Measurements from ENCODE around the gene B4GALT4.

B4GALT4 gene

GRCh38 chr3:119237299-119237698 lies 3.4 kb downstream of the B4GALT4 start (continued):
- TF ChIP-seq, protein P1, sequence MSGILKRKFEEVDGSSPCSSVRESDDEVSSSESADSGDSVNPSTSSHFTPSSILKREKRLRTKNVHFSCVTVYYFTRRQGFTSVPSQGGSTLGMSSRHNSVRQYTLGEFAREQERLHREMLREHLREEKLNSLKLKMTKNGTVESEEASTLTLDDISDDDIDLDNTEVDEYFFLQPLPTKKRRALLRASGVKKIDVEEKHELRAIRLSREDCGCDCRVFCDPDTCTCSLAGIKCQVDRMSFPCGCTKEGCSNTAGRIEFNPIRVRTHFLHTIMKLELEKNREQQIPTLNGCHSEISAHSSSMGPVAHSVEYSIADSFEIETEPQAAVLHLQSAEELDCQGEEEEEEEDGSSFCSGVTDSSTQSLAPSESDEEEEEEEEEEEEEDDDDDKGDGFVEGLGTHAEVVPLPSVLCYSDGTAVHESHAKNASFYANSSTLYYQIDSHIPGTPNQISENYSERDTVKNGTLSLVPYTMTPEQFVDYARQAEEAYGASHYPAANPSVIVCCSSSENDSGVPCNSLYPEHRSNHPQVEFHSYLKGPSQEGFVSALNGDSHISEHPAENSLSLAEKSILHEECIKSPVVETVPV (CRISPR knock-in tag; IDR thresholded peaks at IDR 0.05) = no peak
- no peak for TF ChIP-seq ZC3H10 (CRISPR knock-in tag; IDR thresholded peaks at IDR 0.05)
- TF ChIP-seq TOX (CRISPR knock-in tag; IDR thresholded peaks at IDR 0.05; ENCODE audit: borderline replicate concordance) = no peak

DNA sequence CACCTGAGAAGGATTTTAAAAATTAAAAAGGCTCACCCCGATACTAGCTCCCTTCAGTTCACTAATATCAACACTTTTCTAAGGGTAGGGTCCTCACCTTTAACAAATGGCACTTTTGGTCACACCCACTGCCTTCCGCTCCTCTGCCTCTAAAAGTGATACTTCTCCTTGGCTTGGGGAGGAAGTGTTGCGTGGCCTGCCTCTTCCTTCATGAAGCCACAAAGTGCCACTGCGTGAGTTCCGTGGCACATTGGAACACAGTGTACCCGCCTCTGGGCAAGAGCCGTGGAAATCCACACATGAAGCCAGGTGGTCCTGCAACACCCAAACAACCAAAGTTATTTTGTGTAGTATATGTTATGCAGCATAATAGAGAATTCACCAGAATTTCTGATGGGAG lies 3.9 kb downstream of the B4GALT4 start:
- no peak for TF ChIP-seq ISL1 (CRISPR knock-in tag; IDR thresholded peaks at IDR 0.05)
- TF ChIP-seq, protein P2, sequence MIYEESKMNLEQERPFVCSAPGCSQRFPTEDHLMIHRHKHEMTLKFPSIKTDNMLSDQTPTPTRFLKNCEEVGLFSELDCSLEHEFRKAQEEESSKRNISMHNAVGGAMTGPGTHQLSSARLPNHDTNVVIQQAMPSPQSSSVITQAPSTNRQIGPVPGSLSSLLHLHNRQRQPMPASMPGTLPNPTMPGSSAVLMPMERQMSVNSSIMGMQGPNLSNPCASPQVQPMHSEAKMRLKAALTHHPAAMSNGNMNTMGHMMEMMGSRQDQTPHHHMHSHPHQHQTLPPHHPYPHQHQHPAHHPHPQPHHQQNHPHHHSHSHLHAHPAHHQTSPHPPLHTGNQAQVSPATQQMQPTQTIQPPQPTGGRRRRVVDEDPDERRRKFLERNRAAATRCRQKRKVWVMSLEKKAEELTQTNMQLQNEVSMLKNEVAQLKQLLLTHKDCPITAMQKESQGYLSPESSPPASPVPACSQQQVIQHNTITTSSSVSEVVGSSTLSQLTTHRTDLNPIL (CRISPR knock-in tag; IDR thresholded peaks at IDR 0.05; ENCODE audit: low read depth) = no peak
- no peak for ATAC-seq

DNA sequence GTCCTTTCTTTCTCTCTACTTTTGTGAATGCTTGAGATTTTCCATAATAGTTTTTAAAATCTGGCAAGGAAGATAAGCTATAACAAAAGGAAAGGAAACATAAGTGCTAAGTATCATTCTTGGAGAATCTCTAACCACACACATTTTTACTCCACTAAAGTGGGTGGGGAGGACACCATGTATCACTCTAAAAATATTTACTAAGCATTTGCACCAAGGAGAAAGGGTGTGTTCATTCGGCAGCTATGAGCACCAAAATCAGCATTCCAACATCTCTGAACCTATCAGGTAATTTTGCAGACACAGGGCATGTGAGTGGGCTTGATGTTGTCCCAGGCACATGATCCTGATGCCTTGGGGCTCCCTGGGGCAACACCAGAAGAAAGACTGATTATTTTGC lies 5.5 kb downstream of the B4GALT4 start:
- no peak for TF ChIP-seq ISL1 (CRISPR knock-in tag; IDR thresholded peaks at IDR 0.05)
- TF ChIP-seq TCF4 (CRISPR knock-in tag; IDR thresholded peaks at IDR 0.05; ENCODE audit: borderline replicate concordance) = no peak
- TF ChIP-seq, protein P1 (CRISPR knock-in tag; IDR thresholded peaks at IDR 0.05) = no peak
- TF ChIP-seq ZFP3 (CRISPR knock-in tag; IDR thresholded peaks at IDR 0.05) = no peak
- TF ChIP-seq ESRRG (CRISPR knock-in tag; IDR thresholded peaks at IDR 0.05) = no peak
- TF ChIP-seq SNAI2 (CRISPR knock-in tag; IDR thresholded peaks at IDR 0.05) = no peak
- peak; percentile 45; the same call in 2 of the 3 replicates for ATAC-seq

DNA sequence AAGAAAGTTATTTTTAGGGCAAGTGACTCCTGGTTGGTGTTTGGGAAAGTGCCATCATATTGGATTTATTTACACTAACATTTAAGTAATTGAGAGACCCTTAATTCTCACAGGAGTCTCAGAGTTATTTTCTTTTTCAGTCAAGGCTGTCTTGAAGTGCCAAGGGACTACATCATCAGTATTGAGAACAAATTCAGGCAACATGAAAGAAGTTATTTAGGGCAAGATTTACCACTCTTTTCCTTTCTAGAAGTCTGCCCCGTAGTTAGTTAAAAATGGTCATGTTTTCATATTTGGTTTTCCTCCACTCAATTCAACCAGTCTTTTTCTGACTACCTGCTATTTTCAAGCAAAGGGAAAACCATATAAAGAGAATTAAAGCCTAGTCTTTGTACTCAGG lies 6.1 kb downstream of the B4GALT4 start:
- no peak for ATAC-seq
- no peak for TF ChIP-seq ZFP3 (CRISPR knock-in tag; IDR thresholded peaks at IDR 0.05)
- TF ChIP-seq, protein P2 (CRISPR knock-in tag; IDR thresholded peaks at IDR 0.05; ENCODE audit: low read depth) = no peak
- TF ChIP-seq, protein P3, sequence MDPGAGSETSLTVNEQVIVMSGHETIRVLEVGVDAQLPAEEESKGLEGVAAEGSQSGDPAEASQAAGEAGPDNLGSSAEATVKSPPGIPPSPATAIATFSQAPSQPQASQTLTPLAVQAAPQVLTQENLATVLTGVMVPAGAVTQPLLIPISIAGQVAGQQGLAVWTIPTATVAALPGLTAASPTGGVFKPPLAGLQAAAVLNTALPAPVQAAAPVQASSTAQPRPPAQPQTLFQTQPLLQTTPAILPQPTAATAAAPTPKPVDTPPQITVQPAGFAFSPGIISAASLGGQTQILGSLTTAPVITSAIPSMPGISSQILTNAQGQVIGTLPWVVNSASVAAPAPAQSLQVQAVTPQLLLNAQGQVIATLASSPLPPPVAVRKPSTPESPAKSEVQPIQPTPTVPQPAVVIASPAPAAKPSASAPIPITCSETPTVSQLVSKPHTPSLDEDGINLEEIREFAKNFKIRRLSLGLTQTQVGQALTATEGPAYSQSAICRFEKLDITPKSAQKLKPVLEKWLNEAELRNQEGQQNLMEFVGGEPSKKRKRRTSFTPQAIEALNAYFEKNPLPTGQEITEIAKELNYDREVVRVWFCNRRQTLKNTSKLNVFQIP (CRISPR knock-in tag; IDR thresholded peaks at IDR 0.05; ENCODE audit: borderline replicate concordance, low read depth) = no peak
- no peak for TF ChIP-seq ZFP30 (CRISPR knock-in tag; IDR thresholded peaks at IDR 0.05)
- no peak for TF ChIP-seq ZNF565 (CRISPR knock-in tag; conservative IDR thresholded peaks at IDR 0.05; ENCODE audit: low read depth)
- TF ChIP-seq ESRRG (CRISPR knock-in tag; IDR thresholded peaks at IDR 0.05) = no peak

GRCh38 chr3:119230745-119231144 lies 9.9 kb downstream of the B4GALT4 start:
- no peak for ATAC-seq

GRCh38 chr3:119230071-119230470 lies 10.6 kb downstream of the B4GALT4 start:
- TF ChIP-seq RARB (CRISPR knock-in tag; IDR thresholded peaks at IDR 0.05) = no peak
- TF ChIP-seq, protein P1 (CRISPR knock-in tag; IDR thresholded peaks at IDR 0.05) = no peak
- no peak for TF ChIP-seq CSDC2 (CRISPR knock-in tag; IDR thresholded peaks at IDR 0.05)
- no peak for TF ChIP-seq BACH2 (CRISPR knock-in tag; IDR thresholded peaks at IDR 0.05; ENCODE audit: borderline replicate concordance)
- TF ChIP-seq ZNF70 (CRISPR knock-in tag; IDR thresholded peaks at IDR 0.05) = no peak
- no peak for TF ChIP-seq ZNF565 (CRISPR knock-in tag; conservative IDR thresholded peaks at IDR 0.05; ENCODE audit: low read depth)
- no peak for TF ChIP-seq GLIS3 (CRISPR knock-in tag; IDR thresholded peaks at IDR 0.05)
- no peak for TF ChIP-seq TSHZ2 (CRISPR knock-in tag; IDR thresholded peaks at IDR 0.05)
- no peak for TF ChIP-seq ZFP3 (CRISPR knock-in tag; IDR thresholded peaks at IDR 0.05)
- no peak for ATAC-seq

More at GRCh38 chr3:119230745-119231144, 9.9 kb downstream of the B4GALT4 start:
- no peak for TF ChIP-seq OSR1 (CRISPR knock-in tag; IDR thresholded peaks at IDR 0.05)
